NCI-H2227 treated with DMSO at 0.1 percent for 48 hours (cell line): Measurements from ENCODE around the gene TLR7.

Experiments
- DNase-seq: peaks from one replicate; lab custom pipeline; 2025; lab: John Stamatoyannopoulos, UW

Gene TLR7

GRCh38 chrX:12866451-12867377 lies at the start of gene TLR7:
Gene TLR7 (plus strand): TSS chrX:12867072. CDS start chrX:12867579, 507 bp downstream.
- DNase-seq: no peak

GRCh38 chrX:12817528-12817927 lies 49.3 kb upstream of the TLR7 start:
- DNase-seq: no peak

- DNase-seq: no peak
Measured at GRCh38 chrX:12819222-12819621, 47.6 kb upstream of the TLR7 start.

GRCh38 chrX:12820737-12821136 lies 46.1 kb upstream of the TLR7 start:
- no peak for DNase-seq

- no peak for DNase-seq
Measured at GRCh38 chrX:12824944-12825343, 41.9 kb upstream of the TLR7 start.

GRCh38 chrX:12825801-12826200 lies 41.1 kb upstream of the TLR7 start:
- no peak for DNase-seq

GRCh38 chrX:12843061-12843667 lies 23.7 kb upstream of the TLR7 start:
- DNase-seq: no peak

GRCh38 chrX:12843668-12844279 lies 23.1 kb upstream of the TLR7 start:
- DNase-seq: no peak

- DNase-seq: no peak
Measured at GRCh38 chrX:12844319-12844718, 22.6 kb upstream of the TLR7 start.

- DNase-seq: no peak
Measured at GRCh38 chrX:12865359-12865758, 1.5 kb upstream of the TLR7 start.

- DNase-seq: no peak
Measured at GRCh38 chrX:12867685-12868084, 813 bp downstream of the TLR7 start.

- DNase-seq: no peak
Measured at GRCh38 chrX:12868747-12869146, 1.9 kb downstream of the TLR7 start.

- no peak for DNase-seq
Measured at GRCh38 chrX:12871257-12871656, 4.4 kb downstream of the TLR7 start.

GRCh38 chrX:12872741-12873140 lies 5.9 kb downstream of the TLR7 start:
- DNase-seq: no peak

- no peak for DNase-seq
Measured at GRCh38 chrX:12874581-12874980, 7.7 kb downstream of the TLR7 start.

- DNase-seq: no peak
Measured at GRCh38 chrX:12877386-12877785, 10.5 kb downstream of the TLR7 start.

GRCh38 chrX:12878536-12878935 lies 11.7 kb downstream of the TLR7 start:
- no peak for DNase-seq

- DNase-seq: no peak
Measured at GRCh38 chrX:12881914-12882313, 15.0 kb downstream of the TLR7 start.

GRCh38 chrX:12885508-12885907 lies 18.6 kb downstream of the TLR7 start:
- no peak for DNase-seq

- DNase-seq: no peak
Measured at GRCh38 chrX:12886545-12886944, 19.7 kb downstream of the TLR7 start.

- DNase-seq: no peak
Measured at GRCh38 chrX:12887141-12887540, 20.3 kb downstream of the TLR7 start.

- no peak for DNase-seq
Measured at GRCh38 chrX:12887767-12888166, 20.9 kb downstream of the TLR7 start.

GRCh38 chrX:12890467-12890866 lies 23.6 kb downstream of the TLR7 start:
- no peak for DNase-seq
